Esophagus muscularis mucosa (tissue), 4 donors: Measurements from ENCODE around the gene SCARB2. TPM values are rescaled to one million over a fixed set of nuclear protein-coding genes. Genes with fewer than 3 reads are reported as not detected.

Source experiments
- DNase-seq: peaks from one replicate; pipeline ENCODE4 v3.0.0-alpha.2; 2017; ENCODE audit errors: extremely low spot score
- H3K27ac ChIP-seq, 4 donors: fragments of 200-600 bp; sonication (generic); replicated peaks in 1 of 4; 1 replicate in 3 of 4; 2 replicates in 1 of 4; pipeline ENCODE4 v1.5.1; 2016 to 2019; ENCODE audit warnings: mild to moderate bottlenecking in 1 of 4
- H3K27me3 ChIP-seq, 4 donors: fragments of 200-600 bp; sonication (generic); one replicate each; pipeline versions ENCODE4 v1.5.1 to v1.6.0; 2016 to 2019
- H3K36me3 ChIP-seq, 4 donors: fragments of 200-600 bp; sonication (generic); one replicate each; pipeline ENCODE4 v1.5.1; 2016 to 2019
- H3K4me1 ChIP-seq, 4 donors: fragments of 200-600 bp; sonication (generic); one replicate each; pipeline ENCODE4 v1.5.1; 2016 to 2019
- H3K4me3 ChIP-seq, 4 donors: fragments of 200-600 bp; sonication (generic); 1 replicate in 2 of 4; 2 replicates in 2 of 4; pipeline ENCODE4 v1.5.1; 2016 to 2019; ENCODE audit warnings: mild to moderate bottlenecking in 4 of 4, moderate library complexity in 1 of 4
- H3K9me3 ChIP-seq, 4 donors: fragments of 200-600 bp; sonication (generic); 1 replicate in 3 of 4; 2 replicates in 1 of 4; pipeline ENCODE4 v1.5.1; 2016 to 2019
- CTCF ChIP-seq, 3 experiments: fragments of 200-600 bp in 2 of 3; fragments of 450-650 bp in 1 of 3; sonication (generic) in 2 of 3; IDR thresholded peaks; one replicate each; pipeline ENCODE4 v1.5.1; 2017 to 2019; ENCODE audit warnings: antibody characterized with exemption in 3 of 3, mild to moderate bottlenecking in 2 of 3, moderate library complexity in 1 of 3
- EP300 ChIP-seq: sonication (generic); formaldehyde crosslinking; IDR thresholded peaks from one replicate; pipeline ENCODE4 v1.6.1; 2017; ENCODE audit warnings: antibody characterized with exemption
- POLR2A ChIP-seq: fragments of 450-650 bp; IDR thresholded peaks from one replicate; pipeline ENCODE4 v1.6.1; 2017; ENCODE audit warnings: antibody characterized with exemption, moderate library complexity, mild to moderate bottlenecking, low read depth
- POLR2AphosphoS5 ChIP-seq, 2 donors: sonication (generic); formaldehyde crosslinking; IDR thresholded peaks; one replicate each; pipeline ENCODE4 v1.6.1; 2017; ENCODE audit warnings: antibody characterized with exemption in 2 of 2
- WGBS: methylation state at CpG from one replicate; pipeline ENCODE4 v1.1.5; 2018; 5-methylcytosine and 5-hydroxymethylcytosine counted together
- intact Hi-C: fragments of 100-400 bp; cut with DNase I; formaldehyde crosslinking; loops from one replicate; pipeline ENCODE4 v1.15.1; 2023
- total RNA-seq, 4 donors: library from RNA; depleted of rRNA; stranded (reverse); fragments of >200 nt; gene quantifications; one replicate each; pipeline versions ENCODE4 v1.1.0 to v1.2.1, GENCODE V29; 2016

The SCARB2 gene
- total RNA-seq, 4 donors from 2014 or later, result 89.3 to 118 (median 106) TPM

- Histone ChIP-seq H3K27ac (no peak overlapping the region), H3K36me3 (no peaks in the 10 kb centered on the region), H3K27me3 (no peaks in the 10 kb centered on the region), H3K9me3 (no peaks in the 10 kb centered on the region), H3K4me3 (no peak overlapping the region), H3K4me1 (peaks cover 3 to 17% (median 15%) of the 10 kb centered on the region in 4 donors)
- DNase-seq, result no peak
- intact Hi-C loops, result loop anchor here (2.0 to 5.0 kb wide), 2 partner anchors 54 to 73 kb away; partner anchors contain the start of gene STBD1
- 90% methylated on average over 6 of the region's 6 CpGs for WGBS
- TF ChIP-seq CTCF (IDR thresholded peaks at IDR 0.05) (no peak), EP300 (no peak), POLR2A (no peak), POLR2AphosphoS5 (IDR thresholded peaks at IDR 0.05) (no peak)
Measured at GRCh38 chr4:76253511-76253910, 39.9 kb upstream of the SCARB2 start.

- TF ChIP-seq POLR2A, result no peak
- TF ChIP-seq CTCF (IDR thresholded peaks at IDR 0.05), result no peak
- TF ChIP-seq POLR2AphosphoS5 (IDR thresholded peaks at IDR 0.05), result no peak
- no peak for TF ChIP-seq EP300
- DNase-seq, result no peak
- no peaks in the 10 kb centered on the region for H3K27me3 ChIP-seq
- 78% methylated on average over 8 of the region's 8 CpGs for WGBS
- no peaks in the 10 kb centered on the region for H3K36me3 ChIP-seq
- peaks cover 3 to 17% (median 15%) of the 10 kb centered on the region in 4 donors for H3K4me1 ChIP-seq
- H3K9me3 ChIP-seq, result no peaks in the 10 kb centered on the region
- intact Hi-C loops, result loop anchor here (2.0 to 5.0 kb wide), 2 partner anchors 55 to 71 kb away; partner anchors contain the start of gene STBD1
- H3K27ac ChIP-seq, result peak overlapping the region in 1 of 4 donors; percentile 37
- peak overlapping the region; percentile 67 to 77 (median 70) for H3K4me3 ChIP-seq
Measured at GRCh38 chr4:76252271-76252653, 38.6 kb upstream of the SCARB2 start.

DNA sequence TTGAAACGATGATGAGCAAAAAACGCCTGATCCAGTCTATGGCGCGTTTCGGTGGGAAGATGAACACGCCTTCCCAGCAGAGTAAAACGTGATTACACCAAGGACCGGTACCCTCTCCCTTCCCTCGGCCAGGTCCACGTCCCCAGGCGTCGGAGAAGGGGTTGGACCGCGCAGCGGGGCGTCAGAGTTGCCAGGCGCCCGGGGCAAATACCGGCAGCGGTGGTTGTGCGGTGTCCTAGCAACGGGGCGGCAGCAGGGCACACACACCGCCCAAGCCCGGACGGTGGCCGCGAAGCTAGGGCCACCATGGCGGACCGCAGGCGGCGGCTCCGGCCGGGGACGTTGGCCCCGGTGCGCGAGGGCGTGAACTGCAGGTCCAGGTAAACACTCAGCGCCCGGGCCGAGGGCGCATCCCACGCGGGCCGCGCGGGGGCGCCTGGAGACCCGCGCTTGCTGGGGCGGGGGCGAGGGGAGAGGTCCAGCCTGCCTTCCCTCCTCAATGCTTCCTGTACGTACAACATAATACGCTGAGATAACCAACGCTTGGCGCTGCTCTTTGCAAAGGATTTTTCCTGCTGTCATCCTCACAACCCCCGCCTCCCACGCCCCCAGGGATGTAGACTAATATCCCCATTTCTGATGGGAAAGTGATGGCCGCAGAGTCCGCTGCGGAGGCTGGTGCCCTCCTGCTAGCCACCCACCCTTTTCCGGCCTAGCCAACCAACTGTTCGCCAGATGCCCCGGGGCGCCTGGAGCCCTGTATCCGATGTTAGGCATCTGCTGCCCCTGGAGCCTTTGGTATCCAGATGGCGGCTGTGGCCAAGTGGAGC lies 38.0 kb upstream of the SCARB2 start, which contains the start of gene FAM47E:
FAM47E (plus strand) TSS at position 281 of the 830 bp plus-strand sequence; CDS start at position 307, 26 bp downstream.
- Histone ChIP-seq H3K36me3 (no peaks in the 10 kb centered on the region), H3K27me3 (no peaks in the 10 kb centered on the region), H3K27ac (peak within 1 kb of the TSS; percentile 10 to 53 (median 44)), H3K9me3 (no peaks in the 10 kb centered on the region), H3K4me3 (peak within 1 kb of the TSS; percentile 67 to 77 (median 70)), H3K4me1 (peaks cover 3 to 17% (median 15%) of the 10 kb centered on the region in 4 donors)
- intact Hi-C loops, result loop anchor here (2.0 to 5.0 kb wide), 2 partner anchors 56 to 71 kb away; partner anchors contain the start of gene STBD1
- DNase-seq, result no peak
- WGBS, result 8% methylated on average over 31 of the region's 68 CpGs
- TF ChIP-seq EP300, result no peak
- peak; percentile 34 to 55 (median 38) for TF ChIP-seq CTCF (IDR thresholded peaks at IDR 0.05)
- no peak for TF ChIP-seq POLR2A
- peak; percentile 43 to 60 for TF ChIP-seq POLR2AphosphoS5 (IDR thresholded peaks at IDR 0.05)

GRCh38 chr4:76250962-76251361 lies 37.3 kb upstream of the SCARB2 start:
- intact Hi-C loops, result loop anchor here (5.0 kb wide), 1 partner anchor 56 kb away; the partner anchor contains the start of gene STBD1
- no peak for TF ChIP-seq EP300
- no peak for TF ChIP-seq POLR2A
- TF ChIP-seq POLR2AphosphoS5 (IDR thresholded peaks at IDR 0.05), result no peak
- TF ChIP-seq CTCF (IDR thresholded peaks at IDR 0.05), result no peak
- Histone ChIP-seq H3K4me1 (peaks cover 3 to 17% (median 15%) of the 10 kb centered on the region in 4 donors), H3K9me3 (no peaks in the 10 kb centered on the region), H3K27me3 (no peaks in the 10 kb centered on the region), H3K4me3 (peak overlapping the region; percentile 67 to 77 (median 70)), H3K27ac (peak overlapping the region in 1 of 4 donors; percentile 53), H3K36me3 (no peaks in the 10 kb centered on the region)
- 19% methylated on average over 6 of the region's 6 CpGs for WGBS
- DNase-seq, result no peak
